AG09309 (cell line): ENCODE results near the gene PCCA.

Experiments used
- DNase-seq: peaks from one replicate; pipeline ENCODE4 v3.0.0-alpha.2; 2010; ENCODE audit warnings: low read depth
- H3K4me3 ChIP-seq: 2 replicates; pipeline ENCODE4 v1.5.1; 2011; ENCODE audit warnings: mild to moderate bottlenecking, low read depth, low read length, moderate library complexity; ENCODE audit not compliant: control insufficient read depth
- TF ChIP-seq, protein P1 (sequence below): IDR thresholded peaks from 2 replicates; pipeline ENCODE4 v1.5.1; 2011; ENCODE audit warnings: mild to moderate bottlenecking, low read depth, low read length, inconsistent platforms; ENCODE audit not compliant: insufficient read depth, control insufficient read depth; ENCODE audit errors: missing control alignments

PCCA gene

DNA sequence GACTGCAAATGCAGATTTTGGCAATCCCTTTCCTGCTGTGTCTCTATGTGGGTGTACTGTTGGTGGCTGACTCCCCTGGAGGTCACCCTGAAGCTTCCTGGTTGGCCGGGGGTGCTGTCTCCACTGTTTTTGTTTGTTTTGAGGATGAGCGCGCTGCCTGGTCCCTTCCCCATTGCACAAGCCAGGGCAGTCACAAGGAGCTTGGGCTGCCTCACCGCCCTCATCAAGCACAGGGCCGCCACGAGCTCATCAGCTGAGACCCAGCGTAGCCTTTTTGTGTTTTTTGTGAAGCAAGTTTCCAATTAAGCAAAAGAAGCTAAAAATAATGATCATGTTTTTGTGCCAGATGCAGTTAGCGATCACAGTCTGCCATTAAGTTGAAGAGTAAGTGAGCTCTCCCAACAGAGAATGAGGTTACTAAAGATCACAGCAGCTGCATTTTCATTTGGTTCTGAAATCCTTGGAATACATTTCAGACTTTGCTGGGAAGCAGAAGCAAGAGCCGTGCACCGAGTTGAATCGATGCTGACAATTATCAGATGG lies 441.8 kb downstream of the PCCA start:
- TF ChIP-seq, protein P1, sequence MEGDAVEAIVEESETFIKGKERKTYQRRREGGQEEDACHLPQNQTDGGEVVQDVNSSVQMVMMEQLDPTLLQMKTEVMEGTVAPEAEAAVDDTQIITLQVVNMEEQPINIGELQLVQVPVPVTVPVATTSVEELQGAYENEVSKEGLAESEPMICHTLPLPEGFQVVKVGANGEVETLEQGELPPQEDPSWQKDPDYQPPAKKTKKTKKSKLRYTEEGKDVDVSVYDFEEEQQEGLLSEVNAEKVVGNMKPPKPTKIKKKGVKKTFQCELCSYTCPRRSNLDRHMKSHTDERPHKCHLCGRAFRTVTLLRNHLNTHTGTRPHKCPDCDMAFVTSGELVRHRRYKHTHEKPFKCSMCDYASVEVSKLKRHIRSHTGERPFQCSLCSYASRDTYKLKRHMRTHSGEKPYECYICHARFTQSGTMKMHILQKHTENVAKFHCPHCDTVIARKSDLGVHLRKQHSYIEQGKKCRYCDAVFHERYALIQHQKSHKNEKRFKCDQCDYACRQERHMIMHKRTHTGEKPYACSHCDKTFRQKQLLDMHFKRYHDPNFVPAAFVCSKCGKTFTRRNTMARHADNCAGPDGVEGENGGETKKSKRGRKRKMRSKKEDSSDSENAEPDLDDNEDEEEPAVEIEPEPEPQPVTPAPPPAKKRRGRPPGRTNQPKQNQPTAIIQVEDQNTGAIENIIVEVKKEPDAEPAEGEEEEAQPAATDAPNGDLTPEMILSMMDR: no peak
- no peak overlapping the region for H3K4me3 ChIP-seq
- DNase-seq: no peak

DNA sequence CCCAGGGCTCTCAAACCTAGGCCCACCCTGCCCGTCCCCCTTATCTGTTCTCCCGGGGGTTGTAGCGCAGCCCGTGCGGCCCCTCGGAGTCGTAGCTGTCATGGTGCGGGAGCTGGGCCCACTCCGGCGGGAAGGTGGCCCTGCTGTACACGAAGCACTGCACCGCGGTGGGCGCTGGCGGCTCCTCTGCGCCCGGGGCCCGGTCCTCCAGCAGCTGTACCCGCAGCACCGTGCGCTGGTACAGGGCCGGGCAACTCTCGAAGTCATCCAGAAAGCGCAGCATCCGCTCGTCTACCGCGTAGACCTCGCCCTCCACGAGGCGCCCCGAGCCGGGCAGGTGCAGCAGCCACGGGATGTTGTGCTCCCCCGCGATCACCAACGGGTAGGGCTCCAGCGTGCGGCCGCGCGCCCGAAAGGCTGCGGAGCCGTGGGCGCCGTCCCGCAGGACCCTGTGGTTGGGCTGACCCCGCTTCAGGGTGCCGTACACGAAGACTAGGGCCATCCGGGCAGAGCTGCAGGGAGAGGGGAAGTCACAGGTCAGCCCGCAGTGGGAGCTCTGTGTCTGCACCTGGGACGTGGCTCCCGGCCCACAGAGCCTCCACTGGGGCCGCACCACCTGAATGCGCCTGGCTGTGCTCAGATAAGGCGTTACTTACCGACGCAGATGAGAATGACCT lies 443.3 kb downstream of the PCCA start:
- H3K4me3 ChIP-seq: no peak overlapping the region
- TF ChIP-seq, protein P1: no peak
- no peak for DNase-seq

DNA sequence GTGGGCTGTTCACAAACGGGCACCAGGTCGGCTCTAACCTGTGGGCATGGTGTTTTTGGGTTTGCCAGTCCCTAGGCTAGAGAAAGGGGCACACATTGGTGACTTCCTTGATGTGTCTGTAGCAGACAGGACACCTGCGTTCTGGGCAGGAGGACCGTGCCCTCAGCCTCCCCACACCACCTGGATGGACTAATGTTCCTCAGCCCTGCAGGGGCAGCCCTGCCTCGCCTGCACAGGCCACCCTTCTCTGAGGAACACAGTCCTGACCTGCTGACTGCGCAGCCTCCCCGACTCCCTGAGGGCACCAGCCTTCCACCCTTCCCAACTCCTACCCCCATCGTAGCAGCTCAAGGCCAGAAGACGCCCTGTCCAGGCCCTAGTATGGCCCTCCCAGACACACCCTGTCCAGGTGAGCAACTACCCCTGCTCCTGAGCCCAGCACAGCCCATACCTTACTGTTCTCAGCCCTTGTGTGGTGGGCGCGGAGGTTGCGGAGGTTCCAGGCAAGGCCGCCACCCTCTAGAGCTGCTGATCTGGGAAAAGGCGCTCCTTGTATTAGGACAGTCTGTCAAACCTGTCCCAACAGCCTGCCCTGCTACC lies 444.0 kb downstream of the PCCA start:
- TF ChIP-seq, protein P1: no peak
- no peak overlapping the region for H3K4me3 ChIP-seq
- DNase-seq: no peak

DNA sequence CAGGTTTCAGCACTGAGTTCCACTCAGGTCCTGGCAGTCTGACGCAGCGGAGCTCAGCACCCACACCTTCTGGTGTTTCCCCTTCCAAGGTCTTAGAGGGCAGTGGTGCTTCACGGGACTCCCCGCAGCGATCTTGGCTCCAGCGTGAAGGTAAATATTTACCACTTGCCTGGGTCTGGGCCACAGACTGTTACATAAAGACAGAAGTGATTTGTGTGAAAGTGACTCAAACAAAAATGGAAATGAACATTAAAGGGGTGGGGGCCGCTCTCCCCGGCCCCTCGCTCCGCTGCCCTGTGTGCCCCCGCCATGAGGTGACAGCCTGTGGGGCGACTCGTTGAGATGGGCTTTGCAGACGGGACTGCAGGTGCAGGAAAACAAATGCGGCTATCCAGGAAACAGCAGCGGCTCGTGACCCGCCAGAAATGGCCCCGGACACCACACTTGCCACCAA lies 444.7 kb downstream of the PCCA start:
- DNase-seq: no peak
- TF ChIP-seq, protein P1: no peak
- no peak overlapping the region for H3K4me3 ChIP-seq

DNA sequence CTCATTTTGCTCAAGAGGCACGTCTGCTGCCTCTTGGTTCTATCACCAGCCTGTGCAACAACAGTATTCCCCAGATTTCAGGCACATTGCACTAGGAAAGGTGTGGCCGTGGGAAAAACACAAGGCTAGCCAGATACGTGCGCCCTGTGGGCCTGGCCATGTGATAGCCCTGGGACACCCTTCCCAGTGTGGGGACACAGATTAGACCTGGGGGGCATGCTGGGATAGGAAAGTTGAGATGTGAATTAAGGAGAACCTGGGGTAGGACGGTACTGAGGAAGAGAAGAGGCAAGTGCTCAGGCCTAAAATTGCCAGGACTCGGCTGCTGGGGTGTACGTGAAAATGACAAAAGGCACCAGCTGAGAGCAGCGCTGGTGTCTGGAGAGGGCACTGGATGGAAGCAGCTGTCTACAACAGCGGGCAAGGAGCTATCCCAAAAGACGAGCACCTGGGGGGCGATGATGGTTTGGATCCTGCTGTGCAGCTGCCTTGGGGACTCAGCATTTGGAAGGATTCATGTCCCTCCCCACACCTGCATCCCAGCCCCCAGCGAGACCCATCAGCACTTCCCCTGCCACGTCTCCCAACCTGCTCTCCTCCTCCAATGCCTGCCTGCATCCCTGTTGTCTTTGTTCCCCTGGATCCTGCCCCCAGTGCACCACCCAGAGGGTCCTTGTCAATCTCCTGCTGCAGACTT lies 445.4 kb downstream of the PCCA start:
- no peak for DNase-seq
- H3K4me3 ChIP-seq: no peak overlapping the region

DNA sequence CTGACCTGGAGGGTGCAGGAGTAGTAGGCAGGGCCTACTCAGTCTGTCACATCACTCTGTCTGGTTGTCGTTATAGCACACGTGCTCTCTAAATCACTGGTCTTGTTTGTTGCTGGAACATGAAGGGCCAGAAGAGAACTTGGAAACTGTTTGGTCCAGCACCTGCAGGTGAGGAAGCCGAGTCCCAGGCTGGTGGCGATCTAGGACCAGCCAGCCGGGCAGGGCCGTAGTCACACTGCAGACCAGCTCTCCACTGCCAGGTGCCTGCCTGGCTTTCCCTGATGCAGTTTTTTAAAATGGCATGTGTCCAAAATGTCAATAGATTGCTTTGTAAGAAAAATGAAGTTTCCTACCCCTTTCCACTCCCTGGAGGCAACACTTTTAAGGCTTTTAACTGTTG lies 446.0 kb downstream of the PCCA start:
- TF ChIP-seq, protein P1: no peak
- DNase-seq: no peak
- H3K4me3 ChIP-seq: no peak overlapping the region

More for the DNA sequence above, 445.4 kb downstream of the PCCA start:
- TF ChIP-seq, protein P1: no peak
